ENCODE measurements around the gene PTX4. TPM values are rescaled to one million over a fixed set of nuclear protein-coding genes. Genes with fewer than 3 reads are reported as not detected.

The PTX4 gene
- total RNA-seq, 1 donor from 2014 or later = not detected

GRCh38 chr16:1435921-1436697, 52.6 kb downstream of the PTX4 start:
- TF ChIP-seq CTCF (conservative IDR thresholded peaks at IDR 0.05; ENCODE audit: low read depth, low read length) = no peak
- no peak overlapping the region for H3K4me3 ChIP-seq (ENCODE audit: low read depth, low read length)
- no peak for DNase-seq (ENCODE audit: low read depth)

Other genes with a start within 250 kb of the PTX4 start
- gene TPSAB1, start 248.2 kb downstream of the PTX4 start, total RNA-seq = not detected in 2 replicates
- gene TPSD1, start 232.9 kb downstream of the PTX4 start, total RNA-seq = not detected in 2 replicates
- gene UBE2I, start 179.3 kb downstream of the PTX4 start, total RNA-seq = 97.0 and 112 TPM in 2 replicates
- gene BAIAP3, start 155.3 kb downstream of the PTX4 start, total RNA-seq = 1.5 and 3.9 TPM in 2 replicates
- 123 and 157 TPM in 2 replicates for gene TSR3, start 137.1 kb downstream of the PTX4 start, total RNA-seq
- gene GNPTG, start 137.0 kb downstream of the PTX4 start, total RNA-seq = 38.3 and 63.9 TPM in 2 replicates
- 11.3 and 20.1 TPM in 2 replicates for gene UNKL, start 74.2 kb downstream of the PTX4 start, total RNA-seq
- 17.4 and 23.2 TPM in 2 replicates for gene UQCC4, start 68.2 kb downstream of the PTX4 start, total RNA-seq
- gene PERCC1, start 57.9 kb downstream of the PTX4 start, total RNA-seq = not detected in 2 replicates
- not detected in 2 replicates for gene CCDC154, start 44.4 kb downstream of the PTX4 start, total RNA-seq
- gene CLCN7, start 13.9 kb downstream of the PTX4 start, total RNA-seq = 57.3 and 76.2 TPM in 2 replicates
- 33.5 and 45.9 TPM in 2 replicates for gene TELO2, start 4.4 kb upstream of the PTX4 start, total RNA-seq
- 1.4 TPM in 1 of 2 replicates, not detected in the other for gene TMEM204, start 44.7 kb upstream of the PTX4 start, total RNA-seq
- 4.6 and 12.5 TPM in 2 replicates for gene IFT140, start 123.1 kb upstream of the PTX4 start, total RNA-seq
- gene CRAMP1, start 123.4 kb upstream of the PTX4 start, total RNA-seq = 6.9 and 8.0 TPM in 2 replicates
- gene JPT2, start 189.3 kb upstream of the PTX4 start, total RNA-seq = 119 and 226 TPM in 2 replicates
- 22.0 and 37.5 TPM in 2 replicates for gene MAPK8IP3, start 217.3 kb upstream of the PTX4 start, total RNA-seq

Data from epithelial cell of proximal tubule (primary cell).